HG02970 (cell line): Measurements from ENCODE around the gene MYO16.
"Not testable (repeated sequence)": the region's sequence is repeated elsewhere in the genome, so short reads cannot be mapped to it uniquely, and the experiment has no call there.

Source experiments
- ATAC-seq: cut with Tn5 transposase; IDR thresholded peaks from one replicate; pipeline ENCODE4 v1.9.1; 2021; ENCODE audit warnings: mild to moderate bottlenecking, moderate library complexity, moderate number of reproducible peaks; ENCODE audit not compliant: unreplicated experiment, low FRiP score

MYO16 gene

DNA sequence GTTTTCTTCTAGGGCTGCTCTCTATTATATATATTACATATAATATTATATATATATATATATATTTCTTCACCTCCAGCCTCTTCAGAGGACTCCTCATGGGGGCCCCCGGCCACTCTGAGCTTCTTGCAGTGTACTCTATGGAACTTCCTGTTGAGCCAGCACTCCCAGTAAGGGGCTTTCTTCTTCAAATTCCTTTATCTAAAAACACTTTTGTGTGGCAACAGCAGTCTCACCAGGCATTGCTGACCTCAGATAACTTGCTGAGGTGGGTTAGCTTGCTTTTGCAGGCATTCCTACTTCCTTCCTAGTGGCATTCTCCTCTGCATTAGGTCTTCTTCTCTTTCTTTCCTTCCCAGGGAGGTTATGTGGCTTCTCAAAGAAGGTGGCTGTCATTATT is 381.5 kb downstream of the MYO16 start:
- ATAC-seq = no peak

DNA sequence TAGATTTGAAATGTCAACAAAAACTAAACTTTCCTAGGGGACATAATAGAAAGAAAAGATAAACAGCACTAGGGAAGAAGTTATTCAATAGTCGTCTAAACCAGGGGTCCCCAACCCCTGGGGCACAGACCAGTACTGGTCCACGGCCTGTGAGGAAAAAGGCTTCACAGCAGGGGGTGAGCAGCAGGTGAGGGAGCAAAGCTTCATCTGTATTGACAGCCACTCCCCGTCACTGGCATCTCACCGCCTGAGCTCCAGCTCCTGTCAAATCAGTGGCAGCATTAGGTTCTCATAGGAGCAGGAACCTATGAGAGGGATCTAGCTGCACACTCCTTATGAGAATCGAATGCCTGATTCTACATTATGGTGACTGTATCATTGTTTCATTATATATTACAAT is 382.7 kb downstream of the MYO16 start:
- no peak for ATAC-seq

DNA sequence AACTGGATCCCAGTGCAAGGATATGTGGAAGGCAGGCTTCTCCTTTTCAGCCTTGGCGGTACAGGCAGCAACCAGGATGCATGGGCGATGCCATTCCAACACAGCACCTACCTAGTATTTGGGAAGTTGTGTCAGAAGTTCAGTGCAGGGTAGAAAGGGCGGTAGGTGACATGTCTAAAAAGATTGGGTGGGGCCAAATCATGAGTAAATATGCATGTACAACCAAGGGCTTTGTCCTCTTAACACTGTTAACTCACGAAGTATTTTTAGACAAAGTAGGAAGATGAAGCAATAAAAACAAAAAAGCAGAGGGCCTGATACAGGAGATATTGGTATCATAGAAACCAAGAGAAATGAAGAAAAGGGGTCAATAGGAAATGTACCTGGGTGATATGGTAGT is 392.1 kb downstream of the MYO16 start:
- ATAC-seq = no peak

DNA sequence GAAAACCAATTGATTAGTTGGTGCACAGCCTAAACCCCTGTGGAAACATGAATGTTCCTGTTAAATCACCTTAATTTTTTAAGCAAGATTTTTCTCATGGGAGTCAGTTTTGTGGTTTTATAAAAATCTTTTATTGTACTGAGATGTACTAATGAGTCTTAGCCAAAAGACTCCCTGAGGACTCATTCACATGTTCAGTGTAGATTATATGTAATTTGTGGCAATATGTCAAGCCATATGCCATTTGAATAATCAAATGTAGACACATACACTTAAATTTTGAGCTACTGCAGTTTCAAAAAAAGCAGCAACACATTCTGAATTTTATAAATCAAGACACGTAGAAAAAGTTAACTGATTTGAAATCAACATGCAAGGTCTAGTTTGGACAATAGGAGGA is 395.2 kb downstream of the MYO16 start:
- no peak for ATAC-seq

DNA sequence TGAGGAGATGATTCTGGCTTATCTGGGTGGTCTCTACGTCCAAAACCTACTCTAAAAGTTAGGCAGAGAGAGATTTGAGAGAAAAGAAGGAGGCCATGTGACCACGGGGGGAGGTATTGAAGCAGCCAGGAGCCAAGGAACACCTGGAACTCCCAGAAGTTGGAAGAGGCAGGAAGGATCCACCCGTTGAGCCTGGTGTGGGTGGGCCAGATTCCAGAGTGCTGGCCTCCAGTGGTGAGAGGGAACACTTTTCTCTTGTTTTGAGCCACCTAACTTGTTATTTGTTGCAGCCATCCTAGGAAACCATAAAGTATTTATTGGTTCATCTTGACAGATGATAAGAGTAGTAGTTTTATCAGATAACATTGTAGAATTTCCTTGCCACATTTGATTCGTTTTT is 396.9 kb downstream of the MYO16 start:
- ATAC-seq = no peak

DNA sequence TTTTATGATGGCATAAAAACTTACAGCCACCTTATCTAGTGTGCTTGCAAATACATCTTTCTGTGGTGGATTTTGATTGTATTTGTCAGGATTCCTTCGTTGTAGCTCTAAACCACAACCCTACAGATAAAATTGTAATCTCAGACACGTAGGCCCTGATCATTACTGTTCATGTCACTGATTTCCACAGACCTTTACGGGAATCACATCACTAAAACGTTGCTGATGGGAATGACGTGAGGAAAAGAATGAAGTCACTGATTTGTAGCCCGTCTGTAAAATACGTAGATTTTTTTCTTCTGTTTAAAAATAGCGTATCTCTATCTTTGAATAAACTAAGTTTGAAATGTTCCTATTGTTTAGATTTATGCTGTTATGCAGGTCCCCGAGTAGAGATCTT is 399.2 kb downstream of the MYO16 start:
- ATAC-seq = no peak

DNA sequence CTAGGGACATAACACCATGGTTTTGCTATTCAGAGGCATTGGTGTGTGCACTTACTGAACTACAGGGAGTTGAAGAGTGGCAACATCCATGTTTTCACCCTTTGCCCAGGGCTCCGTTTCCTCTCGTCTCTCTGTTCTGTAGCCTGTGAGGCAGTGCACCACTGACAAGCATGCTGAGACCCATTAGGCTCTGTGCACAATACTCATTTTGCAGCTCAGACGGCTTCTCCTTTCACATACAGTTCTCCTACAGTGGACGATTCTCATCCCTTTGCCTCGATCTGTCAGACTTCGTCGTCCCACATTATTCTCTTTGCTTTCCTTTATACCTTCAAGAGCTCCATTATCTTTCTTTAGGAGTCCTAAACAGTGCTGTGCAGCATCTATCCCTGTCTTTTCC is 403.7 kb downstream of the MYO16 start:
- no peak for ATAC-seq

DNA sequence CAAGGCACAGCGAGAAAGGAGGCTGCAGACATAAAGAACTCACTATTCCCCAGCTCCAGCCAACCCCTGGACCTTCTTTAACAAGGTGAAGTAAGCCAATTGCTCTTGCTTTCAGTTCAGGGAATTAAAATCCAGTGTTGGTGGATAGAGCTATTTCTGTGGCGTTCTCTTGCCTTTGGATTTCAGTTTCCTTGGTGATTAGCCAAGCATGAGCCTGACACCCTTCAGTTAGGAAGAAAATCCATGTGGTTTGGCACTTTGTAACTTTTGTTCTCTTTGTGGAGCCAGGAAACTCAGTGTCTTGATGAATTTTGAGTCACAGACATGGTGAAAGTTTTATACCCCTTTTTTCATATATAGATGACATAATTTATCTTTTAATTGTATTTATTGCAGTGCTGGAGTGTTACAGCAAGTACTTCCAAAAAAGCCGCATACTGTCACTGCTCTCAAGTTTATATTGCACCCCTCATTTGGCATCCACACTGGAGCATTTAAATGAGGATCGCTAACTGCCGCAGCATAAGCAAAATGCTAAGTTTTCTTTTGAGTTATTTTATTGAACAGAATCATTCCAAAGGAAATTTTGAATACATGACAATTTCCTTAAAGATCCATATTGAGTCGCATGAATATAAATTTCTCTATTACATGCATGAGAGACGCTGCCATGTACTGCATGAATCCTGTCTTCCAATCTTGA is 406.8 kb downstream of the MYO16 start:
- no peak for ATAC-seq

DNA sequence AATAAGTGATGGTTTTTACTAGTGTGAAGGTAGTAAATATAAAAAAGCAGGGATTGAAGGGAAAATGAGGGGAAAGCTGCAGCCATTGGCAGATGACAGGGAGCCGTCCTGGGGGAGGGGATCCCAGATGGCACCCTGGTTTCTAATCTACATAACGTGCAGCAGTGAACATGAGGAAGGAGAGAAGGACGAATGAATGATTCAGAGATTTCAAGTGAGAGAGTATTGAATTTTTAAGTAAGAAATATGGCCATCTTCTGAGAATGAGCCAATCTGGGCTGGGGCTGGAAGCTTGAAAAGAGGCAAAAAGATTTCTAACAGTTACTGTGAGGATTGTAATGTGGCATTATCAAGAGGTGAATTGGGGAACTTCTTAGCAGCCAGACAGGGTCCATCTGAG is 414.2 kb downstream of the MYO16 start:
- no peak for ATAC-seq

DNA sequence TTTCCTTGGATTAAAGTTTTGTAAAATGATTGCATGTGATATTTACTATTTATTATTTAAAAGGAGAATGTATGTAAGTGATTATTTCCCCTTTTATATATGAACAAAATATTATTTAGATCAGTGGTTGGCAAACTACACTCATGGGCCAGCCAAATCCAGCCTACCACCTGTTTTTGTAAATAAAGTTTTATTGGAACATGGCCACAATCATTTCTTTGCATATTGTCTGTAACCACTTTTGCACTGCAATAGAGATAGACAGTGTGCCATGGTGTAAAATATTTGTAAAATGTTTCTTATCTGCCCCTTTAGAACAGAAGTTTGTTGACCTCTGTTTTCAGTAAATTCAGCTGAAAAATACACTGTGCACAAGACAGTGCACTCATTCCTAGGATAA is 426.4 kb downstream of the MYO16 start:
- ATAC-seq = no peak

DNA sequence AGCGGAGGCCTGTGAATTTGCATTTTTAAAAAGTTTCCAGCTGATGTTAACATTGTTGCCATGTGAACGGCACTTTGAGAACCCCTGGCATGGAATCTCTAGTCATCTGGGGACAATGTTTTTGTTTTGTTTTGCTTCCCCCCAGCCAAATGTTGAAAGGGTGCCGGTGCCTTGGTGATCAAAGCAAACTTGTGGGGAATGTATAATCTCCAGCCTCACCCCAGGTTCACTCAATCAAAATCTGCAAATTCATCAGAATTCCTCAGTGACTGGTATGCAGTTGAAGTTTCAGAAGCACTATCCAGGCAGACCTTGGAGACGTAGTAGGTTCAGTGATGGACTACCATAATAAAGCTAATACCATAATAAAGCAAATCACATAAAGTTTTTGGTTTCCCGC is 428.7 kb downstream of the MYO16 start:
- no peak for ATAC-seq

DNA sequence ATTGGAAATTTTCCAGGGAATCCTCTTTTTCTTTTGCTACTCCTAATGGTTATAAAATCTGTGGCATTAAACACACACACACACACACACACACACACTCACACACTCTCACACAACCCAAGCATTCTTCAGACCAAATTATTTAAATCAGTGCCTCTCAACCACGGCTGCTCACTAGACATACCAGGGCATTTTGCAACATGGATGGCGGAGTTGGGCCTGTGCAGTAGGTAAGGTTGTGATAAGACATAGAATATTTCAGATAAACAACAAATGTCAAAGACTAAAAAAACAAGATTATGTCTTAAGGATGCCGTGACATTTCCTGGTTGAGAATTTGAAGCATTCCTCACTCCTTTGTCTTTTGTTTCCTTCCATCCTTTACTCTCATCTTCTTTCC is 443.1 kb downstream of the MYO16 start:
- no peak for ATAC-seq

DNA sequence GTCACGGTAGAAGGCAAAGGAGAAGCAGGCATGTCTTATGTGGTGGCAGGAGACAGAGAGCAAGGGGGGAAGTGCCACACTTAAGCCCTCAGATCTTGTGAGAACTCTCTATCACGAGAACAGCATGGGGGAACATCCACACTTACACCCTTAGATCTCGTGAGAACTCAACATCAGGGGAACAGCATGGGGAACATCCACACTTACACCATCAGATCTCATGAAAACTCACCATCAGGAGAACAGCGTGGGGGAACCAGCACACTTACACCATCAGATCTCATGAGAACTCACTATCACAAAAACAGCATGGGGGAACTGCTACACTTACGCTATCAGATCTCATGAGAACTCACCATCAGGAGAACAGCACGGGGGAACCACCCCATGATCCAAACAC is 445.0 kb downstream of the MYO16 start:
- ATAC-seq = no peak

DNA sequence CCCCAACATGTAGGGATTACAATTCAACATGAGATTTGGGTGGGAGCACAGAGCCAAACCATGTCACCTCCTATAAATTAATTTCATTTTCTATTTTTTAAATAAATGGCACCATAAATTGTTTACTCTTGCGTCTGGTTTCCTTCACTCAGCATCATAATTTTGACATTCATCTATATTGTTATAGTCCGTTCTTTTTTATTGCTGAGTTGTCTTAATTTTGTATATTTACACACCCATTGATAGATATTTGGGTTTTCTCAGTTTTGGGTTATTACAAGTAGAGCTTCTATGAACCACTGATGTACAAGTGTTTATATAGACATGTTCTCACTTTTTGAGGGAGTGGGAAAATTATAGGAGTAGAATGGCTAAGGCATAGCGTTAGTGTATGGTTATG is 445.4 kb downstream of the MYO16 start:
- no peak for ATAC-seq

DNA sequence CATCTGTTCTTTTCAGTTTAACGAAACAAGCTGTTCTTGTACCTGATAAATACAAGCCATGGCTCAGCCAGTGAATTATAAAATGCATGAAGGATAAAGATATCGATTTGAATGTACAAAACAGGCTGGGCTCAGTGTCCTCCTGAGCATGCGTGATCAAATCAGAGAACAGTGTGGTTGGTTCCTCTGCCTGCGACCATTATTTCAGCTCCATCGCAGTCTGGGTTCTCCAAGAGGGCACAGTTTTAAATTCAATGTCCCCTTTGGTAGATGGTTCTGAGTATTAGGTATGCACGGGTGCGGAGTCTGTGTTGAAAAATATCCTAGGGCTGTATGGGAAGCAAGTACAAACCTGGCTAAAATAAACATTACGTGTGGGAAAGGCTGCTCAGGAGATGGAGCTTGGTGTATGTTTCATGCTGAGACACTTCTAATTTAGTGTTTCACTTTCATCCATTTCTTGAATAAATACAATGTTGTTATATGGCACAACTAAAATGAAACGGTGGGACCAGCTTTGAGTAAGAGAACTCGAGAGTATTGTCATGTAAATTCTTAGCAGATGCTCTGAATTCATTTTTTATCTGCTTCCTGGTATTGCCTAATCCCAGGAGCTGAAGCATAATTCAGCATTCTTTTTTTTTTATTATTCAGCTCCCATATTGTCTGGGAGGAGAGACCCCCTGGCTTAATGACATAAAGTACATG is 458.7 kb downstream of the MYO16 start:
- ATAC-seq = no peak

DNA sequence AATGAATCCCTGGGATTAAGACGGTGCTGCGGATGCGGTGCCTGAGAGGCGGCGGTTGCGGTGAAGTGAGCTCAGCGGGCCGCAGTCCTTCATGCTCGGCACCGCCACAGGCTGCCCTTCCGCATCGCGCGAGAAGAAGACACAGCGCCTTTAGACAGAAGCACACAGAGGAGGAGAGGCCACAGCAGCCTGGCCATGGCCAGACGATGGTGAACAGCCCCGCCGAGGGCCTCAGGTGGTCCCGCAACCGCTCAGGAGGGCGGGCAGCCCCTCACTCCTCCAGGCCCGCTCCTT is 459.2 kb downstream of the MYO16 start:
- ATAC-seq = no peak

DNA sequence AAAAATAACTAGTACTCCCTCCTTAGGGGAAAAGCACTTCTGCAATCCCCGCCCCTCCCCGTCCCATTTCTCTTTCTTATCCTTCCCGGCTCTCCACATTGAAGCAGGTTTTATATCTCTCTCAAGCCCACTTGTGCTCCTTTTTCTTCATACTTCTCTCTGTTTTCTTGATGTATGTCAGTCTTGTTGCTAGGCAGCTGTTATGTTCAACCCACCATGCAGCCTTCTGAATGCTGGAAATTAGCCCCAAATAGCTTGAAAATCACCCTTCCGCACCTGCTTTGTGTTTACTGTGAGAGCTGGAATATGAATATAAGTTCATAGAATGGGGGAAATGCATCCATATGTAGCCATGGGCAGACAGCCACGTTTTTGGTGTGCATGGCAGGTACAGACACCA is 461.4 kb downstream of the MYO16 start:
- ATAC-seq = no peak

DNA sequence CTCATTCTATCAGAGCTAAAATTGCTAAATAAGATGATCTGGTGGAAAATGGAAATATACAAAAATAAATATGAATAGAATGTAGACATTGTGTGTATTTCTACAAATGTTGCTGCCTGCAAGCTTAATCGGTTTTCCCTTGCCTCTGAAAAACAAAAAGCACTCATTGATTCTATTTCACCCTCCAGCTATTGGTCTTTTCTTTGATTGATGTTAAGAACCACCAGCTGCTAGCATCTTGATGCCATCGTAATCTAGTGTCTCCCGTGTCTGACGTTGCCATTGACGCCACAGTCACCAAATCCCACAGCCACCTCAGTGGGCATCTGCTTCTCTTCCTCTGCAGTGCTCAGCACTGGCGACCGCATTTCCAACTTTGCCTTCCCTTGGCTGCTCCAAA is 461.8 kb downstream of the MYO16 start:
- no peak for ATAC-seq

DNA sequence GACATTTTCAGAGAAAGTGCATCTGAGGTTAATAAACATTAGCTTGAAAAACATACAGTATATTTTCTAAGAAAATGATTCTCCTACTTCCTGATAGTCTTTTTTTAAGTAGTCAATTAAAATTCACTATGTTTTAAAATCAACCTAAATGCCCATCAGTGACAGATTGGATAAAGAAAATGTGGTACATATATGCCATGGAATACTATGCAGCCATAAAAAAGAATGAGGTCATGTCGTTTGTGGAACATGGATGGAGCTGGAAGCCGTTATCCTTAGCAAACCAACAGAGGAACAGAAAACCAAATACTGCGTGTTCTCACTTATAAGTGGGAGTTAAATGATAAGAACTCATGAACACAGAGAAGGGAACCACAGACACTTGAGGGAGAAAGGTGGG is 462.8 kb downstream of the MYO16 start:
- not testable (repeated sequence) for ATAC-seq

DNA sequence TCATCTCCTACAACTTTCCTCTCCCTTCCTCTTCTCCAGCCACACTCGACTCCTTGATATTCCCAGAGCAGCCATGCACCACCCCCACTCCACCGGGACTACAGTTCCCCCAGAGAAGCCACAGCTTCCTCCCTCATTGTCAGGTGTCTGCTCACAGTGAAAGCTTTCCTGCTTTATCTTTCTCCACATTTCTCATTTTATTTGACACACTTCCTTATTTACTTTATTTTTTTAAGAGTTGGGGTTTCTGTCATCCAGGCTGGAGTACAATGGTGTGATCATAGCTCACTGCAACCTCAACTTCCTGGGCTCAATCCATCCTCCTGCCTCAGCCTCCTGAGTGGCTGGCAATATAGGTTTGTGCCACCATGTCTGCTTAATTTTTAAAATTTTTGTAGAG is 464.6 kb downstream of the MYO16 start:
- no peak for ATAC-seq

DNA sequence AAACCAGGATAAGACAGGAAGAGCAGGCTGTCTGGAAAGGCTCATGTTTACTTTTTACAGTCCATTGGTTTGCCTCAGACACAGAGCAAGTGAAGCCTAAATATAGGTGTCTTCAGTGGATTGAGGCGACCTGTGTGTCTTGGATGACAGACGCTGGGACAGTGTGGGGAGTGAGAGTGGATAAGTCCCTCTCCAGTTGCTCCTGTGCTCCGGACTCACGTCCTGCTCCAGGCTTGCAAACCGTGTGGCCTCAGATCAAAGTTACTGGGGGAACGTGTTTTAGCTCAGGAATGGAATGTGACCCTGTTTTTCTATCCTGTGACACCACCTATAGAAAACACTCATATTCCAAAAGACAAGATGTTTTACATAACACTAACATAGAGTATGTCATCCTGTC is 465.7 kb downstream of the MYO16 start:
- no peak for ATAC-seq

DNA sequence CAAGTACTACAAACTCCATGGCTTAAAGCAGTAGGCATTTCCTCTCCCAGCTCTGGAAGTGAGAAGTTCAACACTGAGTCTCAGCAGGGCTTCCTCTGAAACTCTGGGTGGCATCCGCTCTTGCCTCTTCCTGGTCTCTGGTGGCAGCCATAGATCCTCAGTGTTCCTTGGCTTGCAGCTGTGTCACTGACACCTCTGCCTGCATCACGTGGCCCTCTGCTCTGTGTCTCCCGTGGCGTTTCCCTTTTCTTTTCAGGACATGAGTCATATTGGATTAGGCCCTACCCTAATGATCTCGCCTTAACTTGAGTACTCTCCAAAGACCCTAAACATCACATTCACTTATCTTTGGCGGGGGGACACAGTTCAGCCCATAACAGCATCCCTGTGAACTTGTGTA is 466.7 kb downstream of the MYO16 start:
- ATAC-seq = no peak
